Loucy (cell line): ENCODE data around the gene RPS6KA5.

Experiments
- CTCF ChIP-seq: fragments of 200-600 bp; sonication (generic); conservative IDR thresholded peaks from 2 replicates; pipeline ENCODE4 v1.5.1; 2014; ENCODE audit warnings: mild to moderate bottlenecking, antibody characterized with exemption, low read length
- EZH2phosphoT487 ChIP-seq: fragments of 200-600 bp; IDR thresholded peaks from 2 replicates; pipeline ENCODE4 v1.6.1; 2018; ENCODE audit warnings: antibody characterized with exemption, mild to moderate bottlenecking, moderate library complexity, borderline replicate concordance

- no peak for TF ChIP-seq CTCF
- TF ChIP-seq EZH2phosphoT487, result no peak
Measured at GRCh38 chr14:90892970-90893369, 167.5 kb downstream of the RPS6KA5 start.
